ENCODE data around the gene GRAMD2A. TPM values are rescaled to one million over a fixed set of nuclear protein-coding genes. Genes with fewer than 3 reads are reported as not detected.

Gene GRAMD2A
- total RNA-seq, 4 donors from 2014 or later, result 1.1 to 2.9 (median 2.2) TPM

GRCh38 chr15:72227720-72228119 is 30.1 kb upstream of the GRAMD2A start:
- Histone ChIP-seq H3K36me3 (no peaks in the 10 kb centered on the region), H3K4me3 (peak overlapping the region in 2 of 4 donors; percentile 22 to 24), H3K27me3 (no peaks in the 10 kb centered on the region), H3K4me1 (peaks cover 0 to 73% (median 46%) of the 10 kb centered on the region in 4 donors), H3K27ac (peak overlapping the region in 3 of 4 donors; percentile 95 to 99 (median 98)), H3K9me3 (no peaks in the 10 kb centered on the region)
- WGBS, 2 donors, result 55 to 59% methylated on average over 4 of the region's 4 CpGs
- no peak for DNase-seq (ENCODE audit: low spot score in 2 of 2)
- TF ChIP-seq EP300 (IDR thresholded peaks at IDR 0.05) (no peak), POLR2A (IDR thresholded peaks at IDR 0.05) (no peak)
- TF ChIP-seq, protein P1, sequence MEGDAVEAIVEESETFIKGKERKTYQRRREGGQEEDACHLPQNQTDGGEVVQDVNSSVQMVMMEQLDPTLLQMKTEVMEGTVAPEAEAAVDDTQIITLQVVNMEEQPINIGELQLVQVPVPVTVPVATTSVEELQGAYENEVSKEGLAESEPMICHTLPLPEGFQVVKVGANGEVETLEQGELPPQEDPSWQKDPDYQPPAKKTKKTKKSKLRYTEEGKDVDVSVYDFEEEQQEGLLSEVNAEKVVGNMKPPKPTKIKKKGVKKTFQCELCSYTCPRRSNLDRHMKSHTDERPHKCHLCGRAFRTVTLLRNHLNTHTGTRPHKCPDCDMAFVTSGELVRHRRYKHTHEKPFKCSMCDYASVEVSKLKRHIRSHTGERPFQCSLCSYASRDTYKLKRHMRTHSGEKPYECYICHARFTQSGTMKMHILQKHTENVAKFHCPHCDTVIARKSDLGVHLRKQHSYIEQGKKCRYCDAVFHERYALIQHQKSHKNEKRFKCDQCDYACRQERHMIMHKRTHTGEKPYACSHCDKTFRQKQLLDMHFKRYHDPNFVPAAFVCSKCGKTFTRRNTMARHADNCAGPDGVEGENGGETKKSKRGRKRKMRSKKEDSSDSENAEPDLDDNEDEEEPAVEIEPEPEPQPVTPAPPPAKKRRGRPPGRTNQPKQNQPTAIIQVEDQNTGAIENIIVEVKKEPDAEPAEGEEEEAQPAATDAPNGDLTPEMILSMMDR (IDR thresholded peaks at IDR 0.05), result no peak

- Histone ChIP-seq H3K4me3 (no peak overlapping the region), H3K9me3 (no peaks in the 10 kb centered on the region), H3K36me3 (no peaks in the 10 kb centered on the region), H3K27ac (peak overlapping the region in 2 of 4 donors; percentile 98 to 99), H3K27me3 (no peaks in the 10 kb centered on the region), H3K4me1 (peaks cover 0 to 73% (median 44%) of the 10 kb centered on the region in 4 donors)
- no peak for DNase-seq (ENCODE audit: low spot score in 2 of 2)
- TF ChIP-seq, protein P1 (IDR thresholded peaks at IDR 0.05), result no peak
- TF ChIP-seq EP300 (IDR thresholded peaks at IDR 0.05), result no peak
- TF ChIP-seq POLR2A (IDR thresholded peaks at IDR 0.05), result no peak
- 50 to 52% methylated on average over 8 of the region's 8 CpGs for WGBS, 2 donors
Observed at GRCh38 chr15:72227192-72227586, 29.6 kb upstream of the GRAMD2A start.

GRCh38 chr15:72223278-72223677 is 25.7 kb upstream of the GRAMD2A start:
- H3K27ac ChIP-seq, result no peak overlapping the region
- TF ChIP-seq POLR2A (IDR thresholded peaks at IDR 0.05) (no peak), EP300 (IDR thresholded peaks at IDR 0.05) (no peak)
- TF ChIP-seq, protein P1 (IDR thresholded peaks at IDR 0.05), result no peak
- peaks cover 0 to 7% (median 7%) of the 10 kb centered on the region in 3 donors for H3K36me3 ChIP-seq
- no peak overlapping the region for H3K4me3 ChIP-seq
- H3K4me1 ChIP-seq, result peaks cover 0 to 83% (median 35%) of the 10 kb centered on the region in 4 donors
- no peaks in the 10 kb centered on the region for H3K9me3 ChIP-seq
- DNase-seq (ENCODE audit: low spot score in 2 of 2), result no peak
- H3K27me3 ChIP-seq, result no peaks in the 10 kb centered on the region
- 91 to 92% methylated on average over 10 of the region's 10 CpGs for WGBS, 2 donors

GRCh38 chr15:72222393-72222792 is 24.8 kb upstream of the GRAMD2A start:
- no peaks in the 10 kb centered on the region for H3K9me3 ChIP-seq
- peaks cover 0 to 74% (median 27%) of the 10 kb centered on the region in 4 donors for H3K4me1 ChIP-seq
- H3K36me3 ChIP-seq, result peaks cover 0 to 16% (median 10%) of the 10 kb centered on the region in 3 donors
- no peaks in the 10 kb centered on the region for H3K27me3 ChIP-seq
- H3K4me3 ChIP-seq, result no peak overlapping the region
- peak overlapping the region in 1 of 4 donors; percentile 32 for H3K27ac ChIP-seq
- TF ChIP-seq POLR2A (IDR thresholded peaks at IDR 0.05) (no peak), EP300 (IDR thresholded peaks at IDR 0.05) (no peak)
- TF ChIP-seq, protein P1 (IDR thresholded peaks at IDR 0.05), result no peak
- DNase-seq (ENCODE audit: low spot score in 2 of 2), result no peak
- WGBS, 2 donors, result 83 to 90% methylated on average over 4 of the region's 4 CpGs

GRCh38 chr15:72220687-72221086 is 23.1 kb upstream of the GRAMD2A start:
- WGBS, 2 donors, result 50% methylated on average over 1 of the region's 1 CpG
- H3K4me1 ChIP-seq, result peaks cover 0 to 64% (median 12%) of the 10 kb centered on the region in 4 donors

More at GRCh38 chr15:72220687-72221086, 23.1 kb upstream of the GRAMD2A start:
- Histone ChIP-seq H3K27me3 (no peaks in the 10 kb centered on the region), H3K36me3 (peaks cover 0 to 33% (median 15%) of the 10 kb centered on the region in 3 donors), H3K9me3 (no peaks in the 10 kb centered on the region), H3K4me3 (no peak overlapping the region), H3K27ac (peak overlapping the region in 2 of 4 donors; percentile 26 to 35)
- TF ChIP-seq EP300 (IDR thresholded peaks at IDR 0.05), result no peak
- TF ChIP-seq POLR2A (IDR thresholded peaks at IDR 0.05), result no peak
- TF ChIP-seq, protein P1 (IDR thresholded peaks at IDR 0.05), result no peak
- no peak for DNase-seq (ENCODE audit: low spot score in 2 of 2)

All from tibial nerve (tissue), 4 donors.